ENCODE measurements around the gene ITGAE.
"Not testable (repeated sequence)": the region's sequence is repeated elsewhere in the genome, so short reads cannot be mapped to it uniquely, and the experiment has no call there.

ITGAE gene

GRCh38 chr17:3708366-3708765, 92.6 kb downstream of the ITGAE start:
- Histone ChIP-seq H3K9ac (ENCODE audit: low read length) (no peak overlapping the region), H3K9me3 (ENCODE audit: control insufficient read depth, low read length) (no peaks in the 10 kb centered on the region)

GRCh38 chr17:3705718-3705984, 95.3 kb downstream of the ITGAE start:
- not testable (repeated sequence) for H3K9me3 ChIP-seq (ENCODE audit: control insufficient read depth, low read length); H3K36me3 ChIP-seq (ENCODE audit: control insufficient read depth, insufficient read depth, low read length); H3K4me1 ChIP-seq (ENCODE audit: control insufficient read depth, insufficient read depth, low read length); H3K9ac ChIP-seq (ENCODE audit: low read length); H3K4me3 ChIP-seq (ENCODE audit: low read length); H3K27me3 ChIP-seq (ENCODE audit: control insufficient read depth, insufficient read depth, low read length)

More at GRCh38 chr17:3708366-3708765, 92.6 kb downstream of the ITGAE start:
- Histone ChIP-seq H3K4me3 (ENCODE audit: low read length) (no peak overlapping the region), H3K36me3 (ENCODE audit: control insufficient read depth, insufficient read depth, low read length) (no peaks in the 10 kb centered on the region), H3K4me1 (ENCODE audit: control insufficient read depth, insufficient read depth, low read length) (no peaks in the 10 kb centered on the region), H3K27me3 (ENCODE audit: control insufficient read depth, insufficient read depth, low read length) (no peaks in the 10 kb centered on the region)

GRCh38 chr17:3704931-3705717, 95.9 kb downstream of the ITGAE start:
- Histone ChIP-seq H3K4me3 (ENCODE audit: low read length) (no peak overlapping the region), H3K27me3 (ENCODE audit: control insufficient read depth, insufficient read depth, low read length) (no peaks in the 10 kb centered on the region), H3K4me1 (ENCODE audit: control insufficient read depth, insufficient read depth, low read length) (no peaks in the 10 kb centered on the region), H3K9ac (ENCODE audit: low read length) (no peak overlapping the region), H3K9me3 (ENCODE audit: control insufficient read depth, low read length) (no peaks in the 10 kb centered on the region), H3K36me3 (ENCODE audit: control insufficient read depth, insufficient read depth, low read length) (no peaks in the 10 kb centered on the region)

- H3K36me3 ChIP-seq (ENCODE audit: control insufficient read depth, insufficient read depth, low read length); H3K9me3 ChIP-seq (ENCODE audit: control insufficient read depth, low read length); H3K9ac ChIP-seq (ENCODE audit: low read length); H3K4me3 ChIP-seq (ENCODE audit: low read length); H3K27me3 ChIP-seq (ENCODE audit: control insufficient read depth, insufficient read depth, low read length); H3K4me1 ChIP-seq (ENCODE audit: control insufficient read depth, insufficient read depth, low read length): not testable (repeated sequence)
Observed at GRCh38 chr17:3702041-3702539, 98.9 kb downstream of the ITGAE start.

GRCh38 chr17:3699951-3700350, 101.0 kb downstream of the ITGAE start:
- no peak overlapping the region for H3K9ac ChIP-seq (ENCODE audit: low read length)

GRCh38 chr17:3698139-3698538, 102.8 kb downstream of the ITGAE start:
- Histone ChIP-seq H3K4me1 (ENCODE audit: control insufficient read depth, insufficient read depth, low read length) (peaks cover 10% of the 10 kb centered on the region), H3K4me3 (ENCODE audit: low read length) (no peak overlapping the region), H3K27me3 (ENCODE audit: control insufficient read depth, insufficient read depth, low read length) (peaks cover 32% of the 10 kb centered on the region), H3K36me3 (ENCODE audit: control insufficient read depth, insufficient read depth, low read length) (no peaks in the 10 kb centered on the region), H3K9me3 (ENCODE audit: control insufficient read depth, low read length) (no peaks in the 10 kb centered on the region), H3K9ac (ENCODE audit: low read length) (no peak overlapping the region)

More at GRCh38 chr17:3699951-3700350, 101.0 kb downstream of the ITGAE start:
- Histone ChIP-seq H3K9me3 (ENCODE audit: control insufficient read depth, low read length) (no peaks in the 10 kb centered on the region), H3K27me3 (ENCODE audit: control insufficient read depth, insufficient read depth, low read length) (peaks cover 26% of the 10 kb centered on the region), H3K36me3 (ENCODE audit: control insufficient read depth, insufficient read depth, low read length) (no peaks in the 10 kb centered on the region), H3K4me1 (ENCODE audit: control insufficient read depth, insufficient read depth, low read length) (peaks cover 10% of the 10 kb centered on the region), H3K4me3 (ENCODE audit: low read length) (no peak overlapping the region)

GRCh38 chr17:3697103-3697476, 103.9 kb downstream of the ITGAE start:
- Histone ChIP-seq H3K4me1 (ENCODE audit: control insufficient read depth, insufficient read depth, low read length) (peaks cover 10% of the 10 kb centered on the region), H3K9me3 (ENCODE audit: control insufficient read depth, low read length) (no peaks in the 10 kb centered on the region), H3K27me3 (ENCODE audit: control insufficient read depth, insufficient read depth, low read length) (peaks cover 32% of the 10 kb centered on the region), H3K36me3 (ENCODE audit: control insufficient read depth, insufficient read depth, low read length) (no peaks in the 10 kb centered on the region), H3K4me3 (ENCODE audit: low read length) (no peak overlapping the region), H3K9ac (ENCODE audit: low read length) (no peak overlapping the region)

GRCh38 chr17:3695723-3696411, 105.1 kb downstream of the ITGAE start, which contains the start of gene P2RX5:
TSS of gene P2RX5 (minus strand) at chr17:3696155. CDS start at chr17:3696005, 150 bp downstream.
- no peak within 1 kb of the TSS for H3K4me3 ChIP-seq (ENCODE audit: low read length)
- H3K9me3 ChIP-seq (ENCODE audit: control insufficient read depth, low read length) = no peaks in the 10 kb centered on the region
- H3K4me1 ChIP-seq (ENCODE audit: control insufficient read depth, insufficient read depth, low read length) = peaks cover 10% of the 10 kb centered on the region
- no peaks in the 10 kb centered on the region for H3K36me3 ChIP-seq (ENCODE audit: control insufficient read depth, insufficient read depth, low read length)
- H3K27me3 ChIP-seq (ENCODE audit: control insufficient read depth, insufficient read depth, low read length) = peaks cover 39% of the 10 kb centered on the region
- no peak within 1 kb of the TSS for H3K9ac ChIP-seq (ENCODE audit: low read length)

GRCh38 chr17:3695129-3695722, 105.8 kb downstream of the ITGAE start:
- Histone ChIP-seq H3K9me3 (ENCODE audit: control insufficient read depth, low read length) (no peaks in the 10 kb centered on the region), H3K36me3 (ENCODE audit: control insufficient read depth, insufficient read depth, low read length) (no peaks in the 10 kb centered on the region), H3K9ac (ENCODE audit: low read length) (no peak overlapping the region), H3K4me1 (ENCODE audit: control insufficient read depth, insufficient read depth, low read length) (peaks cover 10% of the 10 kb centered on the region), H3K27me3 (ENCODE audit: control insufficient read depth, insufficient read depth, low read length) (peaks cover 41% of the 10 kb centered on the region), H3K4me3 (ENCODE audit: low read length) (no peak overlapping the region)

- H3K9ac ChIP-seq (ENCODE audit: low read length) = no peak overlapping the region
- H3K36me3 ChIP-seq (ENCODE audit: control insufficient read depth, insufficient read depth, low read length) = no peaks in the 10 kb centered on the region
- no peak overlapping the region for H3K4me3 ChIP-seq (ENCODE audit: low read length)
- no peaks in the 10 kb centered on the region for H3K9me3 ChIP-seq (ENCODE audit: control insufficient read depth, low read length)
- H3K27me3 ChIP-seq (ENCODE audit: control insufficient read depth, insufficient read depth, low read length) = peaks cover 41% of the 10 kb centered on the region
- H3K4me1 ChIP-seq (ENCODE audit: control insufficient read depth, insufficient read depth, low read length) = peaks cover 10% of the 10 kb centered on the region
Observed at GRCh38 chr17:3693829-3694231, 107.2 kb downstream of the ITGAE start.

- Histone ChIP-seq H3K4me1 (ENCODE audit: control insufficient read depth, insufficient read depth, low read length) (peaks cover 10% of the 10 kb centered on the region), H3K36me3 (ENCODE audit: control insufficient read depth, insufficient read depth, low read length) (no peaks in the 10 kb centered on the region), H3K4me3 (ENCODE audit: low read length) (no peak overlapping the region), H3K9me3 (ENCODE audit: control insufficient read depth, low read length) (no peaks in the 10 kb centered on the region), H3K9ac (ENCODE audit: low read length) (no peak overlapping the region), H3K27me3 (ENCODE audit: control insufficient read depth, insufficient read depth, low read length) (peaks cover 41% of the 10 kb centered on the region)
Observed at GRCh38 chr17:3693141-3693540, 107.8 kb downstream of the ITGAE start.

GRCh38 chr17:3692346-3692745, 108.6 kb downstream of the ITGAE start:
- peaks cover 36% of the 10 kb centered on the region for H3K27me3 ChIP-seq (ENCODE audit: control insufficient read depth, insufficient read depth, low read length)
- H3K4me3 ChIP-seq (ENCODE audit: low read length) = no peak overlapping the region
- H3K36me3 ChIP-seq (ENCODE audit: control insufficient read depth, insufficient read depth, low read length) = no peaks in the 10 kb centered on the region
- no peaks in the 10 kb centered on the region for H3K9me3 ChIP-seq (ENCODE audit: control insufficient read depth, low read length)
- H3K9ac ChIP-seq (ENCODE audit: low read length) = no peak overlapping the region
- H3K4me1 ChIP-seq (ENCODE audit: control insufficient read depth, insufficient read depth, low read length) = peaks cover 10% of the 10 kb centered on the region
